OCI-LY1 (cell line): Measurements from ENCODE around the gene ERCC2.

ENCODE experiments used
- H2AFZ ChIP-seq: fragments of 200-600 bp; sonication (generic), shearing (Covaris generic); 2 replicates; pipeline ENCODE4 v1.6.0; 2014; ENCODE audit warnings: antibody characterized with exemption, mild to moderate bottlenecking, low read length
- H3F3A ChIP-seq: fragments of 200-600 bp; sonication (generic), shearing (Covaris generic); 2 replicates; pipeline ENCODE4 v1.6.0; 2014; ENCODE audit warnings: mild to moderate bottlenecking, antibody characterized with exemption, low read length, moderate library complexity; ENCODE audit not compliant: insufficient read depth
- H3K27ac ChIP-seq: fragments of 200-600 bp; sonication (generic); 2 replicates; pipeline ENCODE4 v1.5.1; 2014; ENCODE audit warnings: low read length, mixed run types, mild to moderate bottlenecking, low read depth; ENCODE audit not compliant: poor library complexity, severe bottlenecking
- H3K27me3 ChIP-seq: fragments of 200-600 bp; sonication (generic); 2 replicates; pipeline ENCODE4 v1.6.0; 2014; ENCODE audit warnings: antibody characterized with exemption, mild to moderate bottlenecking, low read length, moderate library complexity; ENCODE audit not compliant: insufficient read depth
- H3K36me3 ChIP-seq: fragments of 200-600 bp; sonication (generic); 2 replicates; pipeline ENCODE4 v1.6.1; 2014; ENCODE audit warnings: mild to moderate bottlenecking, antibody characterized with exemption, low read length, moderate library complexity, mixed read lengths; ENCODE audit not compliant: insufficient read depth
- H3K4me1 ChIP-seq: fragments of 200-600 bp; sonication (generic); 2 replicates; pipeline ENCODE4 v1.5.1; 2014; ENCODE audit warnings: mild to moderate bottlenecking, low read length, moderate library complexity; ENCODE audit not compliant: insufficient read depth, severe bottlenecking
- H3K4me2 ChIP-seq: fragments of 200-600 bp; sonication (generic), shearing (Covaris generic); 2 replicates; pipeline ENCODE4 v1.6.1; 2014; ENCODE audit warnings: low read length
- H3K4me3 ChIP-seq: fragments of 200-600 bp; sonication (generic); 2 replicates; pipeline ENCODE4 v1.5.1; 2014; ENCODE audit warnings: low read length, low read depth, mild to moderate bottlenecking, mixed read lengths; ENCODE audit not compliant: poor library complexity, severe bottlenecking
- H3K79me2 ChIP-seq: fragments of 200-600 bp; shearing (Covaris generic); 2 replicates; pipeline ENCODE4 v1.6.1; 2016; ENCODE audit warnings: mixed run types, low read length, mixed read lengths; ENCODE audit not compliant: insufficient read depth
- H3K9ac ChIP-seq: fragments of 200-600 bp; sonication (generic), shearing (Covaris generic); 2 replicates; pipeline ENCODE4 v1.6.1; 2014; ENCODE audit warnings: mild to moderate bottlenecking, low read length, mixed read lengths
- H3K9me2 ChIP-seq: fragments of 200-600 bp; sonication (generic), shearing (Covaris generic); 2 replicates; pipeline ENCODE4 v1.6.1; 2014; ENCODE audit warnings: low read depth, mild to moderate bottlenecking, low read length, mixed read lengths
- H3K9me3 ChIP-seq: fragments of 200-600 bp; shearing (Covaris generic); 2 replicates; pipeline ENCODE4 v1.6.1; 2014; ENCODE audit warnings: low read length, mixed read lengths
- H4K20me1 ChIP-seq: fragments of 200-600 bp; sonication (generic), shearing (Covaris generic); 2 replicates; pipeline ENCODE4 v1.6.0; 2016; ENCODE audit warnings: mild to moderate bottlenecking, low read length; ENCODE audit not compliant: insufficient read depth
- EZH2 ChIP-seq: fragments of 200-600 bp; sonication (generic), shearing (Covaris generic); IDR thresholded peaks from 2 replicates; pipeline ENCODE4 v1.8.0; 2017; ENCODE audit warnings: borderline replicate concordance, mixed run types, mild to moderate bottlenecking, antibody characterized with exemption, low read length, moderate library complexity, mixed read lengths
- TF ChIP-seq, protein P1 (sequence below): fragments of 200-600 bp; sonication (generic), shearing (Covaris generic); IDR thresholded peaks from 2 replicates; pipeline ENCODE4 v1.5.1; 2017; ENCODE audit warnings: mild to moderate bottlenecking, antibody characterized with exemption, low read length, moderate library complexity, mixed read lengths

ERCC2 gene

DNA sequence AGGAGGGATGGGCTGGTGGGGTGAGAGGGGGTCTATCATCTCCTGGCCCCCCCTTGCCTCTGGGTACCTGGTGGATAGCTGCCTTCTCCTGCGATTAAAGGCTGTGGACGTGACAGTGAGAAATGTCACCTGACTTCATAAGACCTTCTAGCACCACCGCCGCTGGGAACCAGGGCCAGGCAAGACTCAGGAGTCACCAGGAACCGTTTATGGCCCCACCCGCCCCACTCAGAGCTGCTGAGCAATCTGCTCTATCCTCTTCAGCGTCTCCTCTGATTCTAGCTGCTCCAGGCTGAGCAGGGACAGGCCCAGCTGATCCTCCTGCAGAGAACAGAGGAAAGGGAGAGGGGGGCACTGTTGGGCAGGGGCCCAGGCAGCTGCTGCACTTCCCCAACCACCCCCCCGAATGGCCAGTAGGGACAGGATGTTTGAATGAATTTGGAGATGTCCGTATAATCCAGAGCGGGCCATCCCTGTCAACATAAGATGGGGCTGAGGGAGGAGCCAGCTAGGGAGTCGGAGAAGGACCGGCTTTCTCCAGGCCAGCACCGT, 18.9 kb downstream of the ERCC2 start:
- no peak overlapping the region for H3K4me3 ChIP-seq
- H4K20me1 ChIP-seq: no peaks in the 10 kb centered on the region
- no peak overlapping the region for H3K4me2 ChIP-seq
- H3K4me1 ChIP-seq: no peaks in the 10 kb centered on the region
- H2AFZ ChIP-seq: no peak overlapping the region
- no peak overlapping the region for H3K9ac ChIP-seq
- peaks cover 3% of the 10 kb centered on the region; the same call in 1 of the 2 replicates for H3K27me3 ChIP-seq
- H3K9me3 ChIP-seq: no peaks in the 10 kb centered on the region
- H3K79me2 ChIP-seq: no peaks in the 10 kb centered on the region
- no peaks in the 10 kb centered on the region for H3F3A ChIP-seq
- TF ChIP-seq, protein P1, sequence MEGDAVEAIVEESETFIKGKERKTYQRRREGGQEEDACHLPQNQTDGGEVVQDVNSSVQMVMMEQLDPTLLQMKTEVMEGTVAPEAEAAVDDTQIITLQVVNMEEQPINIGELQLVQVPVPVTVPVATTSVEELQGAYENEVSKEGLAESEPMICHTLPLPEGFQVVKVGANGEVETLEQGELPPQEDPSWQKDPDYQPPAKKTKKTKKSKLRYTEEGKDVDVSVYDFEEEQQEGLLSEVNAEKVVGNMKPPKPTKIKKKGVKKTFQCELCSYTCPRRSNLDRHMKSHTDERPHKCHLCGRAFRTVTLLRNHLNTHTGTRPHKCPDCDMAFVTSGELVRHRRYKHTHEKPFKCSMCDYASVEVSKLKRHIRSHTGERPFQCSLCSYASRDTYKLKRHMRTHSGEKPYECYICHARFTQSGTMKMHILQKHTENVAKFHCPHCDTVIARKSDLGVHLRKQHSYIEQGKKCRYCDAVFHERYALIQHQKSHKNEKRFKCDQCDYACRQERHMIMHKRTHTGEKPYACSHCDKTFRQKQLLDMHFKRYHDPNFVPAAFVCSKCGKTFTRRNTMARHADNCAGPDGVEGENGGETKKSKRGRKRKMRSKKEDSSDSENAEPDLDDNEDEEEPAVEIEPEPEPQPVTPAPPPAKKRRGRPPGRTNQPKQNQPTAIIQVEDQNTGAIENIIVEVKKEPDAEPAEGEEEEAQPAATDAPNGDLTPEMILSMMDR: no peak
- TF ChIP-seq EZH2: no peak
- no peaks in the 10 kb centered on the region for H3K9me2 ChIP-seq
- no peak overlapping the region for H3K27ac ChIP-seq
- H3K36me3 ChIP-seq: peaks cover 56% of the 10 kb centered on the region

GRCh38 chr19:45350477-45351058, 19.8 kb downstream of the ERCC2 start:
- no peaks in the 10 kb centered on the region for H3K9me3 ChIP-seq
- H3K4me1 ChIP-seq: no peaks in the 10 kb centered on the region
- peaks cover 47% of the 10 kb centered on the region for H3K36me3 ChIP-seq
- H3K27ac ChIP-seq: no peak overlapping the region
- H4K20me1 ChIP-seq: no peaks in the 10 kb centered on the region
- H3K9ac ChIP-seq: no peak overlapping the region
- no peak overlapping the region for H3K4me3 ChIP-seq
- peaks cover 7% of the 10 kb centered on the region; the same call in 1 of the 2 replicates for H3K27me3 ChIP-seq
- no peaks in the 10 kb centered on the region for H3F3A ChIP-seq
- no peak overlapping the region for H2AFZ ChIP-seq
- TF ChIP-seq, protein P1: no peak
- no peak for TF ChIP-seq EZH2
- H3K4me2 ChIP-seq: no peak overlapping the region
- no peaks in the 10 kb centered on the region for H3K9me2 ChIP-seq
- H3K79me2 ChIP-seq: no peaks in the 10 kb centered on the region

DNA sequence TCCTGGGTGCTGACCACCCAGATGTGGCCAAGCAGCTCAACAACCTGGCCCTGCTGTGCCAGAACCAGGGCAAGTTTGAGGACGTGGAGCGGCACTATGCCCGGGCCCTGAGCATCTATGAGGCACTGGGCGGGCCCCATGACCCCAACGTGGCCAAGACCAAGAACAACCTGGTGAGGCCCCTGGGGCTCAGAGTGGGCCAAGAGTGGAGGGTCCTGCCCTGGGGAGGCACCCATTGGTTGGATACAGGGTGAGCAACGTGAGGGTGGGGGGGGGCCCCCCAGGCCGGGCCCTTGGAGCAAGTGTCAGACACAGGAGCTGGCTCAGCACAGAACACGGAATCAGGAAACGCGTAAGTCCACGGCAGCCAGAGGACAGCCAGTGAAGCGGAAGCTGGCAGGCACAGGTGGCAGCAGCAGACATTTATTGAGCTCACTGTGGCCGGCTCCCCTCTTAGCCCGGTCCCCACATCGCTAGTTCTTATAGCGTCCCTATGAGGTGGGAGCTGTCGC, 20.9 kb downstream of the ERCC2 start:
- Histone ChIP-seq H3K9ac (no peak overlapping the region), H3K4me3 (no peak overlapping the region), H4K20me1 (no peaks in the 10 kb centered on the region), H3K9me2 (no peaks in the 10 kb centered on the region), H3F3A (no peaks in the 10 kb centered on the region), H2AFZ (no peak overlapping the region), H3K27me3 (peaks cover 13% of the 10 kb centered on the region; the same call in 1 of the 2 replicates), H3K9me3 (no peaks in the 10 kb centered on the region), H3K36me3 (peaks cover 37% of the 10 kb centered on the region), H3K79me2 (no peaks in the 10 kb centered on the region), H3K27ac (no peak overlapping the region), H3K4me2 (no peak overlapping the region), H3K4me1 (no peaks in the 10 kb centered on the region)
- TF ChIP-seq EZH2: no peak
- TF ChIP-seq, protein P1: no peak
